Natural killer cell (primary cell): ENCODE measurements around the gene ZBED4. TPM values are rescaled to one million over a fixed set of nuclear protein-coding genes. Genes with fewer than 3 reads are reported as not detected.

Experiments used
- ATAC-seq, 3 donors: fragments of 150-1000 bp in 2 of 3; fragments of 200-7000 bp in 1 of 3; cut with Tn5 transposase; 1 replicate in 1 of 3; 2 replicates in 2 of 3; pipeline ENCODE4 v1.10.0; 2021; ENCODE audit warnings: mild to moderate bottlenecking in 2 of 3, moderate library complexity in 2 of 3
- DNase-seq, 2 donors: peaks; one replicate each; pipeline versions ENCODE4 v3.0.0 to v3.0.0-alpha.2; 2013 to 2021; ENCODE audit warnings: mixed read lengths in 1 of 2
- H3K27ac ChIP-seq: one replicate; pipeline ENCODE4 v1.5.1; 2013; ENCODE audit warnings: mild to moderate bottlenecking, low read length
- H3K27me3 ChIP-seq: one replicate; pipeline ENCODE4 v1.6.1; 2013; ENCODE audit warnings: low read length; ENCODE audit not compliant: control insufficient read depth, insufficient read depth
- H3K36me3 ChIP-seq: one replicate; pipeline ENCODE4 v1.6.1; 2013; ENCODE audit warnings: low read length; ENCODE audit not compliant: control insufficient read depth, insufficient read depth
- H3K4me1 ChIP-seq: one replicate; pipeline ENCODE4 v1.6.1; 2013; ENCODE audit warnings: low read length; ENCODE audit not compliant: control insufficient read depth, insufficient read depth
- H3K4me3 ChIP-seq: one replicate; pipeline ENCODE4 v1.5.1; 2013; ENCODE audit warnings: low read length
- H3K9me3 ChIP-seq: one replicate; pipeline ENCODE4 v1.6.1; 2013; ENCODE audit warnings: low read length; ENCODE audit not compliant: control insufficient read depth, insufficient read depth
- H3K27ac Mint-ChIP-seq, 2 donors: one replicate each; pipeline ENCODE4 v1.8.0; 2022; ENCODE audit warnings: mild to moderate bottlenecking in 2 of 2, mixed read lengths in 2 of 2, moderate library complexity in 1 of 2
- H3K27me3 Mint-ChIP-seq, 2 donors: one replicate each; pipeline ENCODE4 v1.8.0; 2022; ENCODE audit warnings: low read depth in 2 of 2, mixed read lengths in 2 of 2
- H3K36me3 Mint-ChIP-seq: one replicate; pipeline ENCODE4 v1.8.0; 2022; ENCODE audit warnings: mixed read lengths
- H3K4me1 Mint-ChIP-seq, 2 donors: one replicate each; pipeline ENCODE4 v1.8.0; 2022; ENCODE audit warnings: mixed read lengths in 2 of 2
- H3K4me3 Mint-ChIP-seq: one replicate; pipeline ENCODE4 v1.8.0; 2022; ENCODE audit warnings: mild to moderate bottlenecking, moderate library complexity, mixed read lengths
- H3K9me3 Mint-ChIP-seq, 2 donors: one replicate each; pipeline ENCODE4 v1.8.0; 2022; ENCODE audit warnings: mixed read lengths in 2 of 2
- CTCF ChIP-seq: fragments of 200-600 bp; IDR thresholded peaks from one replicate; pipeline ENCODE4 v1.8.0; 2022; ENCODE audit warnings: antibody characterized with exemption
- WGBS: methylation state at CpG from one replicate; pipeline ENCODE4 v1.1.7; 2013; ENCODE audit warnings: missing lambda C conversion rate; ENCODE audit not compliant: insufficient coverage; 5-methylcytosine and 5-hydroxymethylcytosine counted together
- intact Hi-C: fragments of 100-400 bp; cut with micrococcal nuclease; formaldehyde crosslinking; loops from one replicate; pipeline ENCODE4 v1.14.2; 2022
- total RNA-seq, 4 donors: library from RNA; stranded (reverse); fragments of 120-200 nt in 1 of 4; gene quantifications; one replicate each; pipeline versions ENCODE4 v1.2.3 to v1.2.4, GENCODE V29; 2013 to 2022

Gene ZBED4
- total RNA-seq, 3 donors from 2014 or later (not counting 1 experiment from before 2014, with no cell fraction given) = 21.1 to 24.5 (median 22.7) TPM

GRCh38 chr22:49906071-49906798 lies 52.6 kb downstream of the ZBED4 start:
- ATAC-seq (no peak), DNase-seq (no peak)
- Histone ChIP-seq H3K36me3 (peaks cover 53% of the 10 kb centered on the region), H3K4me1 (no peaks in the 10 kb centered on the region), H3K4me3 (no peak overlapping the region), H3K9me3 (no peaks in the 10 kb centered on the region), H3K27ac (no peak overlapping the region), H3K27me3 (no peaks in the 10 kb centered on the region)
- intact Hi-C loops = no loop called here
- Mint-ChIP-seq H3K27me3 (no peaks in the 10 kb centered on the region), H3K27ac (no peak overlapping the region), H3K4me3 (no peak overlapping the region), H3K36me3 (peaks cover 2% of the 10 kb centered on the region), H3K9me3 (peaks cover 0 to 2% of the 10 kb centered on the region in 2 donors), H3K4me1 (peaks cover 13% of the 10 kb centered on the region in 2 donors)
- WGBS = 97% methylated on average over 28 of the region's 28 CpGs
- no peak for TF ChIP-seq CTCF

GRCh38 chr22:49906799-49907290 lies 53.2 kb downstream of the ZBED4 start:
- H3K27me3 Mint-ChIP-seq = no peaks in the 10 kb centered on the region
- H3K27ac Mint-ChIP-seq = peak overlapping the region in 1 of 2 donors; percentile 37

GRCh38 chr22:49907807-49908206 lies 54.2 kb downstream of the ZBED4 start:
- Mint-ChIP-seq H3K27me3 (no peaks in the 10 kb centered on the region), H3K36me3 (no peaks in the 10 kb centered on the region), H3K9me3 (no peaks in the 10 kb centered on the region), H3K4me1 (peaks cover 11 to 13% of the 10 kb centered on the region in 2 donors), H3K27ac (peak overlapping the region in 1 of 2 donors; percentile 37), H3K4me3 (no peak overlapping the region)
- no peak for ATAC-seq
- no peak for TF ChIP-seq CTCF
- H3K27ac ChIP-seq = no peak overlapping the region
- H3K36me3 ChIP-seq = peaks cover 52% of the 10 kb centered on the region
- no peak overlapping the region for H3K4me3 ChIP-seq
- H3K4me1 ChIP-seq = no peaks in the 10 kb centered on the region
- intact Hi-C loops = no loop called here
- H3K9me3 ChIP-seq = no peaks in the 10 kb centered on the region
- H3K27me3 ChIP-seq = no peaks in the 10 kb centered on the region
- no peak for DNase-seq
- whole genome bisulfite sequencing = 97% methylated on average over 19 of the region's 19 CpGs

More at GRCh38 chr22:49906799-49907290, 53.2 kb downstream of the ZBED4 start:
- no peak for ATAC-seq
- no peak for DNase-seq
- H3K4me1 ChIP-seq = no peaks in the 10 kb centered on the region
- WGBS = 93% methylated on average over 14 of the region's 14 CpGs
- no peak for TF ChIP-seq CTCF
- Mint-ChIP-seq H3K36me3 (no peaks in the 10 kb centered on the region), H3K4me3 (no peak overlapping the region), H3K9me3 (no peaks in the 10 kb centered on the region), H3K4me1 (peaks cover 11 to 13% of the 10 kb centered on the region in 2 donors)
- no peaks in the 10 kb centered on the region for H3K27me3 ChIP-seq
- H3K27ac ChIP-seq = no peak overlapping the region
- no peaks in the 10 kb centered on the region for H3K9me3 ChIP-seq
- H3K36me3 ChIP-seq = peaks cover 47% of the 10 kb centered on the region
- intact Hi-C loops = no loop called here
- H3K4me3 ChIP-seq = no peak overlapping the region
